H9 (cell line): ENCODE results near the gene SWT1. TPM values are rescaled to one million over a fixed set of nuclear protein-coding genes. Genes with fewer than 3 reads are reported as not detected.

Source experiments
- DNase-seq: peaks from one replicate; pipeline ENCODE4 v3.0.0-alpha.2; 2017
- H2AFZ ChIP-seq: one replicate; pipeline ENCODE4 v1.6.1; 2013; ENCODE audit warnings: mild to moderate bottlenecking, low read length, control low read depth, moderate library complexity
- H2AK5ac ChIP-seq: 2 replicates; pipeline ENCODE4 v1.6.1; 2013; ENCODE audit warnings: low read length, control low read depth, mixed read lengths; ENCODE audit not compliant: insufficient read length
- H2BK120ac ChIP-seq: one replicate; pipeline ENCODE4 v1.6.1; 2013; ENCODE audit warnings: low read depth, mild to moderate bottlenecking, low read length, control low read depth, inconsistent platforms; ENCODE audit not compliant: poor library complexity, severe bottlenecking
- H2BK12ac ChIP-seq: 2 replicates; pipeline ENCODE4 v1.6.1; 2013; ENCODE audit warnings: low read length, control low read depth, mixed read lengths, low read depth; ENCODE audit not compliant: insufficient read length
- H2BK15ac ChIP-seq: 2 replicates; pipeline ENCODE4 v1.6.1; 2013; ENCODE audit warnings: low read depth, low read length, control low read depth
- H2BK20ac ChIP-seq: one replicate; pipeline ENCODE4 v1.6.1; 2013; ENCODE audit warnings: low read depth, mild to moderate bottlenecking, low read length, control low read depth, inconsistent platforms; ENCODE audit not compliant: poor library complexity, severe bottlenecking
- H2BK5ac ChIP-seq: 2 replicates; pipeline ENCODE4 v1.6.1; 2013; ENCODE audit warnings: low read length, control low read depth, mixed read lengths; ENCODE audit not compliant: insufficient read length
- H3K14ac ChIP-seq: 2 replicates; pipeline ENCODE4 v1.6.1; 2013; ENCODE audit warnings: low read length, control low read depth; ENCODE audit not compliant: insufficient read depth
- H3K18ac ChIP-seq: 2 replicates; pipeline ENCODE4 v1.6.1; 2013; ENCODE audit warnings: low read depth, mild to moderate bottlenecking, mixed read lengths, low read length, control low read depth; ENCODE audit not compliant: insufficient read length
- H3K23ac ChIP-seq: 2 replicates; pipeline ENCODE4 v1.6.1; 2013; ENCODE audit warnings: low read length, control low read depth, mixed read lengths, low read depth; ENCODE audit not compliant: insufficient read length
- H3K23me2 ChIP-seq: 2 replicates; pipeline ENCODE4 v1.6.1; 2013; ENCODE audit warnings: low read depth, mild to moderate bottlenecking, mixed read lengths, low read length, control low read depth; ENCODE audit not compliant: insufficient read length, poor library complexity, severe bottlenecking
- H3K27ac ChIP-seq: 2 replicates; pipeline ENCODE4 v1.5.1; 2013; ENCODE audit warnings: low read length, control low read depth, mixed read lengths, low read depth; ENCODE audit not compliant: insufficient read length
- H3K27me3 ChIP-seq: 2 replicates; pipeline ENCODE4 v1.6.1; 2013; ENCODE audit warnings: low read length, control low read depth, inconsistent platforms; ENCODE audit not compliant: insufficient read depth
- H3K4ac ChIP-seq: 2 replicates; pipeline ENCODE4 v1.6.1; 2013; ENCODE audit warnings: low read depth, mild to moderate bottlenecking, control low read depth, inconsistent platforms, low read length, moderate library complexity
- H3K4me1 ChIP-seq: 2 replicates; pipeline ENCODE4 v1.6.1; 2013; ENCODE audit warnings: low read length, control low read depth, inconsistent platforms; ENCODE audit not compliant: insufficient read depth
- H3K4me2 ChIP-seq: 2 replicates; pipeline ENCODE4 v1.6.1; 2013; ENCODE audit warnings: low read length, control low read depth, mixed read lengths; ENCODE audit not compliant: insufficient read length, insufficient read depth
- H3K56ac ChIP-seq: 2 replicates; pipeline ENCODE4 v1.6.1; 2013; ENCODE audit warnings: low read depth, mild to moderate bottlenecking, mixed read lengths, low read length, control low read depth; ENCODE audit not compliant: insufficient read length
- H3K79me1 ChIP-seq: 2 replicates; pipeline ENCODE4 v1.6.1; 2013; ENCODE audit warnings: low read depth, mild to moderate bottlenecking, moderate library complexity, low read length, control low read depth, inconsistent platforms; ENCODE audit not compliant: insufficient read depth, poor library complexity, severe bottlenecking
- H3K79me2 ChIP-seq: 2 replicates; pipeline ENCODE4 v1.6.1; 2013; ENCODE audit warnings: low read length, control low read depth, inconsistent platforms; ENCODE audit not compliant: insufficient read depth
- H3K9ac ChIP-seq: 2 replicates; pipeline ENCODE4 v1.6.1; 2013; ENCODE audit warnings: low read length, control low read depth, mixed read lengths; ENCODE audit not compliant: insufficient read length; ENCODE audit errors: extremely low read depth
- H3K9me3 ChIP-seq: one replicate; pipeline ENCODE4 v1.6.1; 2013; ENCODE audit warnings: low read depth, low read length, inconsistent platforms; ENCODE audit not compliant: control insufficient read depth
- H3T11ph ChIP-seq: one replicate; pipeline ENCODE4 v1.6.1; 2013; ENCODE audit warnings: mild to moderate bottlenecking, low read length, control low read depth, inconsistent platforms
- H4K20me1 ChIP-seq: one replicate; pipeline ENCODE4 v1.6.1; 2013; ENCODE audit not compliant: control insufficient read depth, insufficient read length, insufficient read depth
- H4K5ac ChIP-seq: 2 replicates; pipeline ENCODE4 v1.6.1; 2013; ENCODE audit warnings: low read depth, mild to moderate bottlenecking, mixed read lengths, low read length, control low read depth; ENCODE audit not compliant: insufficient read length
- H4K8ac ChIP-seq: replicated peaks from 2 replicates; pipeline ENCODE4 v1.6.1; 2013; ENCODE audit warnings: low read length, control low read depth, mixed read lengths, low read depth; ENCODE audit not compliant: insufficient read length
- H4K91ac ChIP-seq: 2 replicates; pipeline ENCODE4 v1.6.1; 2013; ENCODE audit warnings: low read depth, mild to moderate bottlenecking, moderate library complexity, mixed read lengths, low read length, control low read depth; ENCODE audit not compliant: insufficient read length
- H3K27ac Mint-ChIP-seq, 3 experiments: 2 replicates in 2 of 3; 3 replicates in 1 of 3; pipeline ENCODE4 v1.8.0; 2020 to 2021; ENCODE audit warnings: mixed read lengths in 3 of 3, mild to moderate bottlenecking in 1 of 3, moderate library complexity in 1 of 3
- H3K27me3 Mint-ChIP-seq: 2 replicates; pipeline ENCODE4 v1.8.0; 2021; ENCODE audit warnings: low read depth, mild to moderate bottlenecking, moderate library complexity, mixed read lengths
- H3K36me3 Mint-ChIP-seq, 3 experiments: 2 replicates in 2 of 3; 3 replicates in 1 of 3; pipeline ENCODE4 v1.8.0; 2020 to 2021; ENCODE audit warnings: low read depth in 3 of 3, mixed read lengths in 3 of 3; ENCODE audit not compliant: insufficient read depth in 1 of 3
- H3K4me1 Mint-ChIP-seq, 2 experiments: 2 replicates each; pipeline ENCODE4 v1.8.0; 2020; ENCODE audit warnings: mixed read lengths in 2 of 2
- H3K4me3 Mint-ChIP-seq, 2 experiments: 2 replicates in 1 of 2; 3 replicates in 1 of 2; pipeline ENCODE4 v1.8.0; 2020 to 2021; ENCODE audit warnings: mild to moderate bottlenecking in 2 of 2, mixed read lengths in 2 of 2, moderate library complexity in 1 of 2
- H3K9me3 Mint-ChIP-seq, 2 experiments: 2 replicates in 1 of 2; 3 replicates in 1 of 2; pipeline ENCODE4 v1.8.0; 2020; ENCODE audit warnings: mild to moderate bottlenecking in 2 of 2, mixed read lengths in 2 of 2, moderate library complexity in 1 of 2
- CTCF ChIP-seq: fragments of 200-600 bp; sonication (generic); conservative IDR thresholded peaks from 3 replicates; pipeline ENCODE4 v1.8.0; 2021; ENCODE audit warnings: antibody characterized with exemption, mild to moderate bottlenecking
- WGBS: extraction: QIAGEN DNeasy Blood & Tissue Kit; methylation state at CpG from one replicate; pipeline ENCODE4 v1.1.7; 2013; ENCODE audit warnings: missing lambda C conversion rate, low lambda C conversion rate, mixed read lengths; ENCODE audit not compliant: insufficient read length; ENCODE audit errors: extremely low coverage; 5-methylcytosine and 5-hydroxymethylcytosine counted together
- total RNA-seq: library from RNA; stranded (reverse); gene quantifications from 2 replicates; pipeline ENCODE4 v1.2.1, GENCODE V29; 2021

Gene SWT1
- total RNA-seq, 1 experiment from 2014 or later, result 5.2 TPM

- Histone ChIP-seq H3K4me2 (no peak overlapping the region), H4K5ac (no peak overlapping the region), H3K23me2 (no peaks in the 10 kb centered on the region), H2AFZ (no peak overlapping the region), H3K27me3 (no peaks in the 10 kb centered on the region), H3T11ph (no peak overlapping the region), H4K8ac (no peak overlapping the region), H3K79me1 (no peaks in the 10 kb centered on the region), H3K9ac (no peak overlapping the region), H3K23ac (no peak overlapping the region), H3K56ac (no peak overlapping the region), H2BK15ac (no peak overlapping the region), H2AK5ac (no peak overlapping the region), H3K27ac (no peak overlapping the region), H2BK5ac (no peak overlapping the region), H3K4ac (no peak overlapping the region), H3K9me3 (no peaks in the 10 kb centered on the region), H4K20me1 (no peaks in the 10 kb centered on the region), H2BK12ac (no peak overlapping the region), H3K4me1 (no peaks in the 10 kb centered on the region), H4K91ac (no peak overlapping the region), H3K14ac (no peak overlapping the region), H2BK20ac (no peak overlapping the region), H3K18ac (no peak overlapping the region), H3K79me2 (no peaks in the 10 kb centered on the region), H2BK120ac (no peak overlapping the region)
- Mint-ChIP-seq H3K27me3 (no peaks in the 10 kb centered on the region), H3K36me3 (no peaks in the 10 kb centered on the region), H3K9me3 (no peaks in the 10 kb centered on the region), H3K4me1 (no peaks in the 10 kb centered on the region), H3K27ac (no peak overlapping the region), H3K4me3 (no peak overlapping the region)
- TF ChIP-seq CTCF, result no peak
- no peak for DNase-seq
- no CpG with 5 or more reads among the region's 1 CpG for WGBS
Measured at GRCh38 chr1:185263780-185264179, 106.8 kb downstream of the SWT1 start.
